Neural crest cell (in vitro differentiated cells): ENCODE results near the gene ANKMY2. TPM values are rescaled to one million over a fixed set of nuclear protein-coding genes. Genes with fewer than 3 reads are reported as not detected.

ENCODE experiments used
- DNase-seq: peaks from one replicate; pipeline ENCODE4 v3.0.0; 2021; ENCODE audit warnings: low read depth, mixed read lengths, low spot score
- H3K27ac Mint-ChIP-seq: one replicate; pipeline ENCODE4 v1.8.0; 2021; ENCODE audit warnings: mild to moderate bottlenecking, mixed read lengths; ENCODE audit not compliant: unreplicated experiment
- H3K27me3 Mint-ChIP-seq: 2 replicates; pipeline ENCODE4 v1.8.0; 2021; ENCODE audit warnings: low read depth, mild to moderate bottlenecking, mixed read lengths
- H3K36me3 Mint-ChIP-seq: 2 replicates; pipeline ENCODE4 v1.8.0; 2021; ENCODE audit warnings: low read depth, mild to moderate bottlenecking, mixed read lengths
- H3K4me1 Mint-ChIP-seq: 2 replicates; pipeline ENCODE4 v1.8.0; 2021; ENCODE audit warnings: mixed read lengths
- H3K4me3 Mint-ChIP-seq: one replicate; pipeline ENCODE4 v1.8.0; 2021; ENCODE audit warnings: mild to moderate bottlenecking, mixed read lengths
- H3K9me3 Mint-ChIP-seq: 2 replicates; pipeline ENCODE4 v1.8.0; 2021; ENCODE audit warnings: mixed read lengths
- CTCF ChIP-seq: fragments of 200-600 bp; sonication (generic); conservative IDR thresholded peaks from 2 replicates; pipeline ENCODE4 v1.5.0; 2021; ENCODE audit warnings: antibody characterized with exemption, mild to moderate bottlenecking
- total RNA-seq: library from RNA; stranded (reverse); gene quantifications from 2 replicates; pipeline ENCODE4 v1.2.1, GENCODE V29; 2021

Gene ANKMY2
- total RNA-seq, 1 donor from 2014 or later: 24.7 TPM

- H3K9me3 Mint-ChIP-seq: no peaks in the 10 kb centered on the region
- no peak for DNase-seq
- no peak overlapping the region for H3K27ac Mint-ChIP-seq
- no peaks in the 10 kb centered on the region for H3K27me3 Mint-ChIP-seq
- H3K36me3 Mint-ChIP-seq: no peaks in the 10 kb centered on the region
- no peak overlapping the region for H3K4me3 Mint-ChIP-seq
- TF ChIP-seq CTCF: no peak
- peaks cover 4% of the 10 kb centered on the region for H3K4me1 Mint-ChIP-seq
Measured at GRCh38 chr7:16561943-16562342, 83.6 kb downstream of the ANKMY2 start.

GRCh38 chr7:16559497-16560179 lies 85.9 kb downstream of the ANKMY2 start:
- no peak for DNase-seq
- Mint-ChIP-seq H3K27me3 (no peaks in the 10 kb centered on the region), H3K4me1 (peaks cover under 1% of the 10 kb centered on the region), H3K9me3 (no peaks in the 10 kb centered on the region), H3K4me3 (no peak overlapping the region), H3K36me3 (no peaks in the 10 kb centered on the region), H3K27ac (no peak overlapping the region)
- TF ChIP-seq CTCF: no peak

- no peak overlapping the region for H3K4me3 Mint-ChIP-seq
- no peak for TF ChIP-seq CTCF
- no peaks in the 10 kb centered on the region for H3K36me3 Mint-ChIP-seq
- no peak overlapping the region for H3K27ac Mint-ChIP-seq
- DNase-seq: no peak
- H3K27me3 Mint-ChIP-seq: no peaks in the 10 kb centered on the region
- H3K9me3 Mint-ChIP-seq: no peaks in the 10 kb centered on the region
- no peaks in the 10 kb centered on the region for H3K4me1 Mint-ChIP-seq
Measured at GRCh38 chr7:16558761-16559302, 86.7 kb downstream of the ANKMY2 start.

- Mint-ChIP-seq H3K27me3 (no peaks in the 10 kb centered on the region), H3K27ac (no peak overlapping the region), H3K9me3 (no peaks in the 10 kb centered on the region), H3K4me3 (no peak overlapping the region), H3K36me3 (no peaks in the 10 kb centered on the region), H3K4me1 (no peaks in the 10 kb centered on the region)
- no peak for TF ChIP-seq CTCF
- DNase-seq: no peak
Measured at GRCh38 chr7:16556359-16556758, 89.2 kb downstream of the ANKMY2 start.

GRCh38 chr7:16554518-16555236 lies 90.9 kb downstream of the ANKMY2 start:
- no peaks in the 10 kb centered on the region for H3K4me1 Mint-ChIP-seq
- H3K36me3 Mint-ChIP-seq: no peaks in the 10 kb centered on the region
- H3K9me3 Mint-ChIP-seq: no peaks in the 10 kb centered on the region
- no peak for DNase-seq
- no peaks in the 10 kb centered on the region for H3K27me3 Mint-ChIP-seq
- H3K4me3 Mint-ChIP-seq: no peak overlapping the region
- H3K27ac Mint-ChIP-seq: no peak overlapping the region
- no peak for TF ChIP-seq CTCF
